ENCODE results near the gene PUS7. TPM values are rescaled to one million over a fixed set of nuclear protein-coding genes. Genes with fewer than 3 reads are reported as not detected.

PUS7 gene
- total and polyA plus RNA-seq, 2 of the 4 experiments (the other 2 are of a cell fraction): 11.7 to 17.0 TPM

DNA sequence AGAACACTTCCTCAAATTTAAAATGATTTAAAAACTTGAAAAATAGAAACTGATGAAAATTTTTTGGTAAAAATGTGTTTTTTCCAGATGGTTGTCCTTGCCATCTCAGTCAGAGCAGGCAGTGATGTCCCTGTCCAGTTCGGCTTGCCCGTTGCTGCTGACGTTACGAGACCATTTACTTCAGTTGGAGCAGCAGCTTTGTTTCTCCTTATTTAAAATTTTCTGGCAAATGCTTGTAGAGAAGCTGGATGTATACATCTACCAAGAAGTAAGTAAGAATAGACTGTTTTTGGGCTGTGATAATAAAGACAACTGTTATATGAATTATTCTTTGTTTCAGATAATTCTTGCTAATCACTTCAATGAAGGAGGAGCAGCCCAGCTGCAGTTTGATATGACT lies 43.1 kb upstream of the PUS7 start:
- H2BK5ac ChIP-seq (ENCODE audit: low read depth, low read length, poor library complexity, severe bottlenecking): no peak overlapping the region
- H3K18ac ChIP-seq (ENCODE audit: low read depth, low read length): no peak overlapping the region
- no peak overlapping the region for H4K91ac ChIP-seq (ENCODE audit: insufficient read depth, low read depth, low read length)
- H2BK120ac ChIP-seq (ENCODE audit: low read depth, low read length): no peak overlapping the region
- no peak overlapping the region for H3K9ac ChIP-seq (ENCODE audit: low read depth, low read length)
- H3K9me3 ChIP-seq (ENCODE audit: control insufficient read depth, insufficient read depth, low read length): no peaks in the 10 kb centered on the region
- H3K27ac ChIP-seq (ENCODE audit: insufficient read depth, low read length): no peak overlapping the region
- H2BK20ac ChIP-seq (ENCODE audit: low read depth, low read length): no peak overlapping the region
- H2BK15ac ChIP-seq (ENCODE audit: low read depth, low read length): no peak overlapping the region
- ChIA-PET POLR2A (ENCODE audit: unreplicated experiment) (interaction anchor here (0.6 kb wide), 1 partner anchor 12 kb away, joined by 7 read pairs; no protein-coding TSS in a partner anchor), CTCF (no interaction called here)
- no peak overlapping the region for H4K8ac ChIP-seq (ENCODE audit: low read depth in 2 of 2, low read length in 2 of 2)
- no peaks in the 10 kb centered on the region for H3K4me1 ChIP-seq (ENCODE audit: control insufficient read depth, insufficient read depth, low read length)
- DNase-seq (no peak), ATAC-seq (ENCODE audit: low read depth) (no peak)
- H3K4ac ChIP-seq (ENCODE audit: low read depth, low read length): no peak overlapping the region
- dilution Hi-C loops (cut with HindIII; ENCODE audit: low sequenced_read_pairs, unreplicated experiment) (no loop called here), intact Hi-C loops (cut with micrococcal nuclease) (no loop called here), in situ Hi-C loops (cut with MboI; ENCODE audit: low sequenced_read_pairs) (no loop called here)
- no peaks in the 10 kb centered on the region for H3K27me3 ChIP-seq (ENCODE audit: control insufficient read depth, insufficient read depth, low read length)
- H3K36me3 ChIP-seq (ENCODE audit: control insufficient read depth, insufficient read depth, low read length): peaks cover 32% of the 10 kb centered on the region
- BruUV-seq (replicated peaks): no TSS peak
- H3K9me1 ChIP-seq (ENCODE audit: insufficient read depth, low read length): no peaks in the 10 kb centered on the region
- H3K4me2 ChIP-seq (ENCODE audit: low read depth, low read length): no peak overlapping the region
- no peak overlapping the region for H3K23ac ChIP-seq (ENCODE audit: low read depth, low read length)
- peaks cover 0 to 6% of the 10 kb centered on the region in 2 experiments; a peak in 1 of 4 replicates for H3K79me1 ChIP-seq (ENCODE audit: low read depth in 1 of 2, low read length in 2 of 2)
- no CpG with 5 or more reads among the region's 4 CpGs for WGBS, 2 experiments (ENCODE audit: extremely low coverage in 2 of 2, insufficient read length in 1 of 2)
- H2AK5ac ChIP-seq (ENCODE audit: low read depth, low read length): no peak overlapping the region
- no peak overlapping the region for H3K56ac ChIP-seq (ENCODE audit: extremely low read depth, insufficient read depth, low read length)
- no peak overlapping the region for H4K5ac ChIP-seq (ENCODE audit: low read depth, low read length)
- no peak for TF ChIP-seq FOS (IDR thresholded peaks at IDR 0.05; ENCODE audit: low read depth, low read length)
- TF ChIP-seq NFE2L2 (IDR thresholded peaks at IDR 0.05; ENCODE audit: low read depth, low read length): no peak
- TF ChIP-seq CEBPB (IDR thresholded peaks at IDR 0.05; ENCODE audit: low read depth, low read length): no peak
- TF ChIP-seq MAZ (IDR thresholded peaks at IDR 0.05; ENCODE audit: borderline replicate concordance, low read depth, low read length): no peak
- no peak for TF ChIP-seq BHLHE40 (IDR thresholded peaks at IDR 0.05; ENCODE audit: low read depth, low read length)
- no peak overlapping the region for H2AK9ac ChIP-seq (replicated peaks; ENCODE audit: low read depth, low read length, poor library complexity)
- H2AFZ ChIP-seq (replicated peaks; ENCODE audit: low read length, poor library complexity): no peak overlapping the region
- H3K4me3 ChIP-seq (ENCODE audit: insufficient read depth, low read depth, low read length): no peak overlapping the region
- H3K14ac ChIP-seq (replicated peaks; ENCODE audit: low read depth, low read length): no peak overlapping the region
- H4K20me1 ChIP-seq (ENCODE audit: insufficient read depth, low read length): 0 out of 2 replicates have a peak, but pooled peaks cover 3% of the 10 kb centered on the region
